ENCODE measurements around the gene TXNRD2.

- TF ChIP-seq CTCF (IDR thresholded peaks at IDR 0.05) (no peak), EZH2 (IDR thresholded peaks at IDR 0.05; ENCODE audit: borderline replicate concordance, insufficient read depth, low read depth, low read length, poor library complexity, severe bottlenecking) (no peak)
These were observed 61.4 kb downstream of the TXNRD2 start for GRCh38 chr22:19879992-19880785.
